ENCODE results near the gene PRKG1. TPM values are rescaled to one million over a fixed set of nuclear protein-coding genes. Genes with fewer than 3 reads are reported as not detected.
"Not testable (repeated sequence)": the region's sequence is repeated elsewhere in the genome, so short reads cannot be mapped to it uniquely, and the experiment has no call there.

The PRKG1 gene
- total RNA-seq, 1 donor from 2014 or later: 4.6 TPM

- no peak overlapping the region for H3K27ac Mint-ChIP-seq
- TF ChIP-seq CTCF (IDR thresholded peaks at IDR 0.05; ENCODE audit: unreplicated experiment): no peak
- DNase-seq (ENCODE audit: low spot score, unreplicated experiment): no peak
- no peak overlapping the region for H3K4me3 Mint-ChIP-seq (ENCODE audit: low read depth)
- H3K9me3 Mint-ChIP-seq (ENCODE audit: low read depth): peaks cover 3% of the 10 kb centered on the region
- no peaks in the 10 kb centered on the region for H3K4me1 Mint-ChIP-seq (ENCODE audit: low read depth)
- H3K36me3 Mint-ChIP-seq (ENCODE audit: insufficient read depth): no peaks in the 10 kb centered on the region
- H3K27me3 Mint-ChIP-seq: no peaks in the 10 kb centered on the region
These were observed 192.2 kb downstream of the PRKG1 start for GRCh38 chr10:51266496-51266895.

GRCh38 chr10:51267980-51268570 is 193.8 kb downstream of the PRKG1 start:
- H3K27ac Mint-ChIP-seq; H3K4me3 Mint-ChIP-seq (ENCODE audit: low read depth): not testable (repeated sequence)

GRCh38 chr10:51269821-51270220 is 195.5 kb downstream of the PRKG1 start:
- no peak for TF ChIP-seq CTCF (IDR thresholded peaks at IDR 0.05; ENCODE audit: unreplicated experiment)
- Mint-ChIP-seq H3K27me3 (no peaks in the 10 kb centered on the region), H3K4me1 (ENCODE audit: low read depth) (no peaks in the 10 kb centered on the region), H3K27ac (no peak overlapping the region), H3K9me3 (ENCODE audit: low read depth) (peaks cover 3% of the 10 kb centered on the region), H3K36me3 (ENCODE audit: insufficient read depth) (no peaks in the 10 kb centered on the region), H3K4me3 (ENCODE audit: low read depth) (no peak overlapping the region)
- no peak for DNase-seq (ENCODE audit: low spot score, unreplicated experiment)

More at GRCh38 chr10:51267980-51268570, 193.8 kb downstream of the PRKG1 start:
- not testable (repeated sequence) for H3K27me3 Mint-ChIP-seq; DNase-seq (ENCODE audit: low spot score, unreplicated experiment); H3K36me3 Mint-ChIP-seq (ENCODE audit: insufficient read depth); H3K9me3 Mint-ChIP-seq (ENCODE audit: low read depth); H3K4me1 Mint-ChIP-seq (ENCODE audit: low read depth)

GRCh38 chr10:51270936-51271530 is 196.7 kb downstream of the PRKG1 start:
- H3K9me3 Mint-ChIP-seq (ENCODE audit: low read depth): peaks cover 3% of the 10 kb centered on the region
- H3K4me1 Mint-ChIP-seq (ENCODE audit: low read depth): no peaks in the 10 kb centered on the region
- no peaks in the 10 kb centered on the region for H3K27me3 Mint-ChIP-seq
- TF ChIP-seq CTCF (IDR thresholded peaks at IDR 0.05; ENCODE audit: unreplicated experiment): no peak
- no peak overlapping the region for H3K27ac Mint-ChIP-seq
- no peak overlapping the region for H3K4me3 Mint-ChIP-seq (ENCODE audit: low read depth)
- no peak for DNase-seq (ENCODE audit: low spot score, unreplicated experiment)
- no peaks in the 10 kb centered on the region for H3K36me3 Mint-ChIP-seq (ENCODE audit: insufficient read depth)

GRCh38 chr10:51272099-51272498 is 197.8 kb downstream of the PRKG1 start:
- not testable (repeated sequence) for DNase-seq (ENCODE audit: low spot score, unreplicated experiment); H3K4me1 Mint-ChIP-seq (ENCODE audit: low read depth); H3K36me3 Mint-ChIP-seq (ENCODE audit: insufficient read depth); H3K9me3 Mint-ChIP-seq (ENCODE audit: low read depth); H3K27ac Mint-ChIP-seq; H3K27me3 Mint-ChIP-seq; H3K4me3 Mint-ChIP-seq (ENCODE audit: low read depth)

GRCh38 chr10:51272555-51272954 is 198.3 kb downstream of the PRKG1 start:
- Mint-ChIP-seq H3K27ac (no peak overlapping the region), H3K27me3 (no peaks in the 10 kb centered on the region), H3K36me3 (ENCODE audit: insufficient read depth) (no peaks in the 10 kb centered on the region), H3K4me3 (ENCODE audit: low read depth) (no peak overlapping the region), H3K4me1 (ENCODE audit: low read depth) (no peaks in the 10 kb centered on the region), H3K9me3 (ENCODE audit: low read depth) (peaks cover 3% of the 10 kb centered on the region)
- TF ChIP-seq CTCF (IDR thresholded peaks at IDR 0.05; ENCODE audit: unreplicated experiment): no peak
- no peak for DNase-seq (ENCODE audit: low spot score, unreplicated experiment)

Measured in progenitor cell of endocrine pancreas (in vitro differentiated cells).